ENCODE measurements around the gene MRO. TPM values are rescaled to one million over a fixed set of nuclear protein-coding genes. Genes with fewer than 3 reads are reported as not detected.
A peak's percentile ranks its signal among the peaks of the same experiment; 100 is the strongest.

MRO gene
- total RNA-seq, 6 experiments from 2014 or later: not detected

DNA sequence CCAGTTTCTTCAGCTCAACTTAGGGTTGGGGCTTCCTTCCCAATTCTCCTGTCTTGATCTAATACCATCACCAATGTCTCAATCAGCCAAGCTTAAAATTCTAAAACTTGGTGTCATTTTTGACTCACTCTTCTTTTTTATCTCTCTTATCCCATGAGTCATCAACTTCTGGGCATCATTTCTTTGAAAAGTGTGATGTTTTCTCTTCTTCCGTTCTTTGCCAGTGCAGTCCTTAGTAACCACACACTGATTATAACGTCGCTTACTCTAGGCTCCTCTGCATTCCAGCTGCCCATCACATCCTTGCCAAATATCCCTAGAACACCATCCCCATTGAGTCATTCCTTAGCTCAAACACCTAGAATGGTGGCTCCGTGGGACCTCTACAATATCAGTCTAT, 27.4 kb upstream of the MRO start:
- Mint-ChIP-seq H3K36me3 (ENCODE audit: low read depth) (no peaks in the 10 kb centered on the region), H3K27ac (no peak overlapping the region), H3K27me3 (ENCODE audit: insufficient read depth) (peaks cover 8% of the 10 kb centered on the region), H3K9me3 (no peaks in the 10 kb centered on the region), H3K4me3 (no peak overlapping the region), H3K4me1 (ENCODE audit: low read depth) (peaks cover 20% of the 10 kb centered on the region)
- peak; percentile 54 for DNase-seq
- TF ChIP-seq, protein P1, sequence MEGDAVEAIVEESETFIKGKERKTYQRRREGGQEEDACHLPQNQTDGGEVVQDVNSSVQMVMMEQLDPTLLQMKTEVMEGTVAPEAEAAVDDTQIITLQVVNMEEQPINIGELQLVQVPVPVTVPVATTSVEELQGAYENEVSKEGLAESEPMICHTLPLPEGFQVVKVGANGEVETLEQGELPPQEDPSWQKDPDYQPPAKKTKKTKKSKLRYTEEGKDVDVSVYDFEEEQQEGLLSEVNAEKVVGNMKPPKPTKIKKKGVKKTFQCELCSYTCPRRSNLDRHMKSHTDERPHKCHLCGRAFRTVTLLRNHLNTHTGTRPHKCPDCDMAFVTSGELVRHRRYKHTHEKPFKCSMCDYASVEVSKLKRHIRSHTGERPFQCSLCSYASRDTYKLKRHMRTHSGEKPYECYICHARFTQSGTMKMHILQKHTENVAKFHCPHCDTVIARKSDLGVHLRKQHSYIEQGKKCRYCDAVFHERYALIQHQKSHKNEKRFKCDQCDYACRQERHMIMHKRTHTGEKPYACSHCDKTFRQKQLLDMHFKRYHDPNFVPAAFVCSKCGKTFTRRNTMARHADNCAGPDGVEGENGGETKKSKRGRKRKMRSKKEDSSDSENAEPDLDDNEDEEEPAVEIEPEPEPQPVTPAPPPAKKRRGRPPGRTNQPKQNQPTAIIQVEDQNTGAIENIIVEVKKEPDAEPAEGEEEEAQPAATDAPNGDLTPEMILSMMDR (IDR thresholded peaks at IDR 0.05): no peak

DNA sequence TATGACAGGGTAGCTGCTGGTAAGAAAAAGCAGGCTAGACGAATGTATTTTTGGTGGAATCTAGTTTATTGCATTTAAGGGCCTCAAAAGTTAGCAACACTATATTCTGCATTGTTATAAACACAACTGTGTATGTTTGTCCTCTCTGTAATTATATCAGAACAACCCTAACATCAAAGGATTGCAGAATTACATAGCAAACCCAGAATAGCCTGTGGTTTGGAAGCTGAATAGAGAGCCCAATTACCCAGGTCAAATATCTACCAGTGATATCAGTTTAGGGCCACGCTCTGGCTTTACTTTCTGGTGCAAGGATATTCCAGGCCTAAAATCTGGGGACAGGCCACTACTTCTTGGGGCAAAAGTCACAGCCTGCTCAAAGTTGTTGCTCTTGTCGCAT, 25.1 kb upstream of the MRO start:
- no peak overlapping the region for H3K27ac Mint-ChIP-seq
- no peaks in the 10 kb centered on the region for H3K36me3 Mint-ChIP-seq (ENCODE audit: low read depth)
- no peak overlapping the region for H3K4me3 Mint-ChIP-seq
- peaks cover 16% of the 10 kb centered on the region for H3K27me3 Mint-ChIP-seq (ENCODE audit: insufficient read depth)
- TF ChIP-seq, protein P1 (IDR thresholded peaks at IDR 0.05): no peak
- H3K9me3 Mint-ChIP-seq: no peaks in the 10 kb centered on the region
- H3K4me1 Mint-ChIP-seq (ENCODE audit: low read depth): peaks cover 20% of the 10 kb centered on the region
- DNase-seq: no peak

DNA sequence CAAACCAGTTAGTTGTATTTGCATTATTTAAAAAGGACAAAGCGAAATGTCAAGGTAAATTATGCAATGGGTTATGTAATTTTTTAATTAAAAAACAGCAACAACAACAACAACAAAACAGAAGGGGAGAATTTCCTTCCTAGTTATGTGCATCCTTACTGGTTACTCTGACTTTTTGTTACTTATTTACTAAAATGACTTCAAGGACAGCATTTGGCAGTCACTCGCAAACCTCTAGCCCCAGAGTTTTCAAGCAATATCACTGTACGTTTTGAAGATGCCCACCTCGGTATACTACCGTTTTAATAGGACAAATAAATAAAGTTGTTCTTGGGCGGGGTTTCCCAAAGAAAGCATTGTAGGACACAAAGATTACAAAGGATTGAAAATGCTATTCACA, 24.7 kb upstream of the MRO start:
- no peaks in the 10 kb centered on the region for H3K9me3 Mint-ChIP-seq
- DNase-seq: no peak
- H3K36me3 Mint-ChIP-seq (ENCODE audit: low read depth): no peaks in the 10 kb centered on the region
- TF ChIP-seq, protein P1 (IDR thresholded peaks at IDR 0.05): no peak
- peaks cover 18% of the 10 kb centered on the region for H3K4me1 Mint-ChIP-seq (ENCODE audit: low read depth)
- H3K27me3 Mint-ChIP-seq (ENCODE audit: insufficient read depth): peaks cover 20% of the 10 kb centered on the region
- no peak overlapping the region for H3K4me3 Mint-ChIP-seq
- no peak overlapping the region for H3K27ac Mint-ChIP-seq

DNA sequence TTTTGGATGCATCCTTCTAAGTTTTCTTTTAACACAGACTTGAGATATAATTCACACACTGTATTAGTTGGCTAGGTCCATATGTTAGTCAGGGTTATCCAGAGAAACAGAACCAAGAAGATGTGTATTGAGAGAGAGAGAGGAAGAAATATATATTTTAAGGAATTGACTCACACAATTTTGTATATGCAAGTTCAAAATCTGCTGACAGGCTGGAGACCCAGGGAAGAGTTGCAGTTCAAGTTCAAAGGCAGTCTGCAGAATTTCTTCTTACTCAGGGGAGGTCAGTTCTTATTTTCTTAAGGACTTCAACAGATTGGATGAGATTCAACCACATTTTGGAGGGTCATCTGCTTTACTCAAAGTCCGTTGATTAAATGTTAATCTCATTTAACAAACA, 23.0 kb upstream of the MRO start:
- TF ChIP-seq, protein P1 (IDR thresholded peaks at IDR 0.05): no peak
- Mint-ChIP-seq H3K4me3 (no peak overlapping the region), H3K36me3 (ENCODE audit: low read depth) (no peaks in the 10 kb centered on the region), H3K27ac (no peak overlapping the region), H3K27me3 (ENCODE audit: insufficient read depth) (peaks cover 21% of the 10 kb centered on the region), H3K9me3 (no peaks in the 10 kb centered on the region), H3K4me1 (ENCODE audit: low read depth) (peaks cover 17% of the 10 kb centered on the region)
- no peak for DNase-seq

DNA sequence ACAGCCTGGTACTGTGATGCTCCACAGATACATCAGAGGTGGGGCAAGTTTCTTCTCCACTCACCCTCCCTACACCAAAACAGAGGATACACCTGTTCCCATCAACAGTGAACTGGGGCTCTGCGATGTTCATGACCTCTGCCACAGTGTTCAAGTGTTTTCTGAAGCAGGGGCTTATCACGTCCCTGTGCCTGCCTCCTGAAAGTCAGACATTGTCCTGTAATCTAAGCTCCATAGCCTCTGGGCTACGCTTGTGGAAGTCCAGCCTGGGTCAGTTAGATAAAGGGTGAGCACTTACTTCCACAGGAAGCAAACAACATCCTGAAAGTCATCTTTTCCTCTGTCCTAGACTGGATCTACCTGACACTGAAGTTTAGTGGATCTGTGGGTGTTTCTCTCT, 20.2 kb upstream of the MRO start:
- TF ChIP-seq, protein P1 (IDR thresholded peaks at IDR 0.05): no peak
- no peak overlapping the region for H3K27ac Mint-ChIP-seq
- H3K4me1 Mint-ChIP-seq (ENCODE audit: low read depth): peaks cover 23% of the 10 kb centered on the region
- no peak overlapping the region for H3K4me3 Mint-ChIP-seq
- DNase-seq: no peak
- H3K9me3 Mint-ChIP-seq: no peaks in the 10 kb centered on the region
- H3K27me3 Mint-ChIP-seq (ENCODE audit: insufficient read depth): peaks cover 16% of the 10 kb centered on the region
- no peaks in the 10 kb centered on the region for H3K36me3 Mint-ChIP-seq (ENCODE audit: low read depth)

DNA sequence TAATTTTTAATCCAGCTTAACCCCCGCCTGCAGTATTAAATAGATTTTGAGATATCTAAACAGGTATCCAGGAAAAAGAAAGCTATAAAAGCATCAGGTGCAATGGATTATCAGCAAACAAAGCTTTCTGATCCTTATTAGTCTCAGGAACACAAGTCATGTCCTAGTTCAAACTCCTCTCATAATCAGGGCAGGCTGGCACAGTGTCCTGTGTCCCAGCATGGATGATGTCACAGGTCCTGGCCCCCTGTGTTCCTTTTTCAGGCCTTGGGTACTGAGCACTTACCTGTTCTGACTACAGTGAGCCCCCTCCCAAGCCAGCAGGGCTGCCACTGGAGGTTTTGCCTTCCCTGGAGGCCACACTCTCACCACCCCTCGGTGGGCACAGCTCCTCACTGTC, 19.5 kb upstream of the MRO start:
- Mint-ChIP-seq H3K9me3 (no peaks in the 10 kb centered on the region), H3K36me3 (ENCODE audit: low read depth) (no peaks in the 10 kb centered on the region), H3K27ac (no peak overlapping the region), H3K4me1 (ENCODE audit: low read depth) (peaks cover 23% of the 10 kb centered on the region), H3K4me3 (no peak overlapping the region), H3K27me3 (ENCODE audit: insufficient read depth) (peaks cover 16% of the 10 kb centered on the region)
- DNase-seq: no peak
- TF ChIP-seq, protein P1 (IDR thresholded peaks at IDR 0.05): no peak
